IPS-NIHi7 (cell line): ENCODE results near the gene GMEB1.
"Not testable (repeated sequence)": the region's sequence is repeated elsewhere in the genome, so short reads cannot be mapped to it uniquely, and the experiment has no call there.

Experiments
- DNase-seq: peaks from one replicate; pipeline ENCODE4 v3.0.0; 2012; ENCODE audit warnings: mixed read lengths; ENCODE audit errors: extremely low spot score

GMEB1 gene

DNA sequence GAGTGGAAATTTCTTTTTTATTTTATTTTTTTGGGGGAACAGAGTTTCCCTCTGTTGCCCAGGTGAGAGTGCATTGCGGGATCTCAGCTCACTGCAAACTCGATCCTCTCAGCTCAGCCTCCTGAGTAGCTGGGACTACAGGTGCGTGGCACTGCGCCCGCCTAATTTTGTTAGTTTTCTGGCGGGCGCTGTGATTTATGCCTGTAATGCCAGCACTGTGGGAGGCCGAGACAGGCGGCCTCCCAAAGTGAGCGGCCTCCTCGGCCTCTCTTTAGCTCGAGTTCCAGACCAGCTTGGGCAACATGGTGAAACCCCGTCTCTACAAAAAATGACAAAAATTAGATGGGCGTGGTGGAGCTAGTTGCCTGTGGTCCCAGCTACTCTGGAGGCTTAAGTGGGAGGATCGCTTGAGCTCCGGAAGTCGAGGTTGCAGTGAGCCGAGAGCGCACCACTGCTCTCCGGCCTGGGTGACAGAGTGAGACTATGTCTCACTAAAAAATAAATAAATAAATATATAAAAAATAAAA is 2.7 kb downstream of the GMEB1 start:
- DNase-seq, result no peak

DNA sequence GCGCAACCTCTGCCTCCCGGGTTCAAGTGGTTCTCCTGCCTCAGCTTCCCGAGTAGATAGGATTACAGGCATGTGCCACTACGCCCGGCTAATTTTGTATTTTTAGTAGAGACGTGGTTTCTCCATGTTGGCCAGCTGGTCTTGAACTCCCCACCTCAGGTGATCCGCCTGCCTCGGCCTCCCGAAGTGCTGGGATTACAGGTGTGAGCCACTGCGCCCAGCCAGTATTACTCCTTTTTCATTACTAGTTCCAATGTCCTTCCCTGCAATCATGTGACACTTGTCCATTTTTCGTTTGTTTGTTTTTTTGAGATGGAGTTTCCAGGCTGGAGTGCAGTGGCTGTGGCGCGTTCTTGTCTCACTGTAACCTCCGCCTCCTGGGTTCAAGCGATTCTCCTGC is 4.4 kb downstream of the GMEB1 start:
- not testable (repeated sequence) for DNase-seq

DNA sequence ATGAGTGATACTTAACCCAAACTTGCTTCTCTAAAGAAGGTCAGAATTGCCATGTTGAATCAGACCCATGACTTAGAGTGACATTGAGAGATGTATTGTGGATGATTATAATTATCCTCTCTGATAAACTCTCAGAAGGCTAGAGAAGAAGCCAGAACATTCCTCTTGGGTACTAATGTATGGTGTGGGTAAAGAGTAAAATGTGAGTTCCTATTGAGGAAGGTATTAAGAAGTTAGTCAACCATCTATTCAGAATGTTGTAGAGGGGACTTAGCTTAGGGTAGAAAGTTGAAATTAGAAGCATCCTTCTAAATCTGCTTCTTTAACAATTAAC is 7.3 kb downstream of the GMEB1 start:
- DNase-seq, result no peak

DNA sequence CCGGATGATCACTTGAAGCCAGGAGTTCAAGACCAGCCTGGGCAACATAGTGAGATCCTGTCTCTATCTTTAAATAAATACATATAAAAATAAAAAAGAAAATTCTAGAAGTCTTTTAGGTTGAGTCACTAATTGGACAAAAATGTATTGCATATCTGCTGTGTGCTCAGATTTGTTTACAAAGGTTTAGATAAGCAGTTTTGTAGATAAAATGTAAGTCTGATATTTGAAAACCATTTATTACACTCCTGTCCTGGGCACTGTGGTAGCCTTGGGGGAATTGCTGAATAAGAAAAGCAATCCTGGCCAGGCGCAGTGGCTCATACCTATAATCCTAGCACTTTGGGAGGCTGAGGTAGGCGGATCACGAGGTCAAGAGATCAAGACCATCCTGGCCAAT is 11.6 kb downstream of the GMEB1 start:
- no peak for DNase-seq

DNA sequence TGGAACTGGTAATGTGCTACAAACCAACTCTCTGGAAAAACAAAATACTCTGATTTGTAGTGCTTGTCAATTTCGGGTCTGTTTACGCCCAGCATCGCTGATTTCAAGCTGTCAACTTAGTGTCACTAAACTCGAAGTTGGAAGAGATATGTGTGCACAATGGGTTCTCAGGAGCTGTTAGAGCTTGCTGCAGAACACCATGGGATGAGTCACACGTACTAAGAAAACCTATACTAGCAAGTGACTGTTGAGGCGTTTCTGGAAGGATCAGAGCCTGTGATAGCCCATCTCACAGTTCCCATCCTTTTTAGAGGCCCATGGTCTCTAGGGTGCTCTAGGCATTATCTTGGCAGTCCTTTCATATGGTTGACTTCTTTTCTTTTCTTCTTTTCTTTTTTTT is 14.3 kb downstream of the GMEB1 start:
- DNase-seq, result no peak

DNA sequence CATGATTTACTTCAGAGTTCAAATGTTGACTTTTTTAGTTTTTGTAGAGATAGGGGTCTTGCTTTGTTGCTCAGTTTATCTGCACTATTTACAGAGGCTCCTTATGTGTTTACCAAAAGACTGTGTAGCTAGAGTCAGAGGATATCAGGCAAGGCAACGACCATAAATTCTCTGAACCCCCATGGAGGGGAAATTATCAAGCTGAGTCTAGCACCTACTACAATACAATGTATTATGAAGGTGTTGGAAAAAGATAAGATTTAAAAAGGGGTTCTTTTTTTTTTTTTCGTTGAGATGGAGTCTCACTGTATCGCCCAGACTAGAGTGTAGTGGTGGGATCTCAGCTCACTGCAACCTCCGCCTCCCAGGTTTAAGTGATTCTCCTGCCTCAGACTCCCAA is 16.4 kb downstream of the GMEB1 start:
- no peak for DNase-seq

DNA sequence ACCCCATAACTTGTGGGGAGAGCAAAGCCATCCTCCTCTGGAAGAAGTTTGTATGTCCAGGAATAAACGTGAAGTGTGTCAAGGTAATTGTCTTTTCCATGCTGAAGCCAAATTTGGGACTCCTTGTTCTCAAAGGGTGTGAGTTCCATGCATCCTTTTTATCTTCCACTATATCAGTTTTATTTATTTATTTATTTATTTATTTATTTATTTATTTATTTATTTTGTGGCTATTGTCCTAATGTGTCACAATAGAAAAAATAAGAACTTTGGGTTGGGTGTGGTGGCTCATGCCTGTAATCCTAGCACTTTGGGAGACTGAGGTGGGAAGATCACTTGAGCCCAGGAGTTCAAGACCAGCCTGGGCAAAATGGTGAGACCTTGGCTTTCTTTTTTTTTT is 23.0 kb downstream of the GMEB1 start:
- not testable (repeated sequence) for DNase-seq

DNA sequence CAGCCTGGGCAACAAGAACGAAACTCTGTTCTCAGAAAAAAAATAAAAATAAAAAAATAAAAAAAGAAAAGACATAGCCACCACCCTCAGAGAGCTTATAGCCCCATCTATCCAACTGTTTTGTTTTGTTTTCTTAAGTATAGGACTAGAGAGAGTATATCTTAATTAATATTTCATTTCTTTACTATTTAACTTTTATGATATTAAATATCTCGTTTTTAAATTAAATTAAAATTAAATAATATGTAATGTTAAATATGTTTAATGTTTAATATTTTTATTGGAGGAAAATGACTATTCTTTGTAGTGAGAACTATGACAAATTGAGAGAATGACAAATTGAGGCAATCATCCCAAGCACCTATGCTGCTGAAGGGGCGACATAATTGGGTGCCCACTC is 35.0 kb downstream of the GMEB1 start:
- DNase-seq, result no peak

DNA sequence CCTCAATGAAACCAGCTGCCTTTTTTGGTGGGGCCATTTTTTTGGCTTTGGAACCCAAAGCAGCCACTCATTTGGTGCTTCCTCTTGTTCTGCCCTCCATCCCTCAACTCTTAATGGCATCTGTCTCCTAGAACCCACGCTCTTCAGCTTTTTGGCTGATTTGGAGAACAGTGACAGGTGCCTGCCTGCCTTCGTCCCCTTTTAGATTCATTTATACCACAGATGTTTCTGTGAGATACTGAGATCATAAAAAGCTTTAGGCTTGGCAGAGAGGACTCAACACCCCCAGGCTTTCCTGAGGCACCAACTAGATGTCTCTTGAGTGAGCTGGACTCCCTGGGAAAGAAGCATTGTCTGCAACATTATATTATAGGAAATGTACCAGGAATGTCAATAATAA is 47.8 kb downstream of the GMEB1 start:
- DNase-seq, result no peak

DNA sequence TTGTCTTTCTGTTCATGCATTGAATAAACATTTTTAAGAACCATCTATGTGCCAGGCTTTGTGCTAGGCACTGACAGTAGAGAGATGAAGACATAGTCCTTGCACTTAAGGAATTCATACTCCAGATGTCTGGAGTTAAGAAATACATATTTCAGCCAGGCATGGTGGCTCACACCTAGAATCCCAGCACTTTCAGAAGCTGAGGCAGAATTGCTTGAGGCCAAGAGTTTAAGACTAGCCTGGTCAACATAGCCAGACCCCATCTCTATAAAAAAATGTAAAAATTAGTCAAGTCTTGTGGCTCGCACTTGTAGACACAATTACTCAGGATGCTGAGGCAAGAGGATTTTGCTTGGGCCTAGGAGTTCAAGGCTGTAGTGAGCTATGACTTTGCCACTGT is 49.6 kb downstream of the GMEB1 start:
- no peak for DNase-seq

DNA sequence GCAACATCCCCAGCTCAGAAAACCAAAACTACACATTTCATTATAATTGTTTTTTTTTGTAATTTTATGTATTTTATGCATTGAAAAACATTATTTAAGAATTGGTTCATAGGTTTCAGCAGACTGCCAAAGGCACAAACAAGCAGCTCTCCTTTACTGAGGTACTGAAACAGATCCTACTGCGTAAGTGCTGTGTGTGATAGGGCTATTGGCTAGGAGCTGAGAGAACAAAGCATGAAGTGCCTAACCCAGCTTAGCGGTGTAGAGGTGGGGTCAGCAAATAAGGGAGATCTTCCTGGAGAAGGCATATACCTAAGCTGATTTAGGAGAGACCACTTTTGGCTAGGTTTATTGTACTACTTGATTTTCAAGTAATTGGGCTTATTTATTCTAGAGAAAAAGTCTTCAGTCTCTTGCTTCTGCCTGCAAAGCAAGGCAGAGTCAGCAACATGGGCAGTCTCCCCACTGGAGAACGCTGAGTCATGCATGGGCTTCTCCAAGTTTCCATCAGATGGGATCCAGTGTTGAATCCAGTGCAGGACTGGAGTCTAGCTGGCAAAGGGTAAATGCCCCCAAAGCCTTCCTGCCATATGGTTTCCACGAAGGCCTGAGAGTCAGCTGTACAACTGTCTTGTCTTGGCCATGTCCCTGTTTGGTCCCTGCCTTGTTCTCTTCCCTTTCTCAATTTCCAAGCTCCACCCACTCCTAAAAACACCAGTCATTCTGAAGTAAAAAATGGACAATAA is 50.2 kb downstream of the GMEB1 start:
- DNase-seq, result peak; percentile 43

DNA sequence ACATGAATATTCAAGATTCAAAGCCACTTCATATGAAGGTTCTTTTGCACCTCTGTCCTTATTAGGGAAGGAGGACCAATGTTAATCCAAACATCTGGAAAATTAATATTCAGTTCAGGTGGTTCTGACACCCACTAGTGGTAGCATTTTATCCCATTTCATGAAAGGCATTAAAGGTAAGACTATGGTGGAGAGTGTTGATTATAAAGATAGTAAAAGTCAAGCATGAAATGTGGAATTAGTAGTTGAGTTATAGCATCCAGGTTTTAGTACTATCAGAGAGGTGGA is 50.7 kb downstream of the GMEB1 start:
- DNase-seq, result no peak

DNA sequence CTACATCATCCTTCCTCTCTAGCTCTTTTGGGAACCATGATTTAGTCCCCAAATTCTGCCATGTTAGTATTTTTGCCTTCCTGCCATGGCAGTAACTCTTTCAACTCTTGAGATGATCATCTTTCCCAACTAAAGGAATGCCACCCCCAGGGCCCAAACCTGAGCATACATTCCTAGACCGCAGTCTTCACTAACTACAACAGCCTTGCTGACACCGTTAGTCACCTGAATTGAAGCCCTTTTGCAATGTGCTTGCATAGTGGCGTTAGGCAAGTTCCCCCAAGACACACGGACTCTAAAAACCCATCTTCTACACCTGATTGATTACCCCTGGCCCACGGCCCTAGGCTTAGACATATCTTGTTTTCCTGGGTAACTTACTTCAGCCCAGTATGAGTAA is 51.8 kb downstream of the GMEB1 start:
- no peak for DNase-seq

DNA sequence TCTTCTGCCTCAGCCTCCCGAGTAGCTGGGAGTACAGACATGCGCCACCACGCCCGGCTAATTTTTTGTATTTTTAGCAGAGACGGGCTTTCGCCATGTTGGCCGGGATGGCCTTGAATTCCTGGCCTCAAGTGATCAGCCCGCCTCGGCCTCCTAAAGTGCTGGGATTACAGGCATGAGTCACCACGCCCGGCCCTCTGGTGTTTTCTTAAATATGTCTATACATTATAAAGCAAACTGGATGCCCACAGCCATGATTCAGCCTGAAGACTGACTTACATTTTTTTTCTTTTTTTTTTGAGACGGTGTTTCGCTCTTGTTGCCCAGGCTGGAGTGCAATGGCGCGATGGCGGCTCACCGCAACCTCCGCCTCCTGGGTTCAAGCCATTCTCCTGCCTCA is 53.3 kb downstream of the GMEB1 start:
- DNase-seq, result not testable (repeated sequence)

DNA sequence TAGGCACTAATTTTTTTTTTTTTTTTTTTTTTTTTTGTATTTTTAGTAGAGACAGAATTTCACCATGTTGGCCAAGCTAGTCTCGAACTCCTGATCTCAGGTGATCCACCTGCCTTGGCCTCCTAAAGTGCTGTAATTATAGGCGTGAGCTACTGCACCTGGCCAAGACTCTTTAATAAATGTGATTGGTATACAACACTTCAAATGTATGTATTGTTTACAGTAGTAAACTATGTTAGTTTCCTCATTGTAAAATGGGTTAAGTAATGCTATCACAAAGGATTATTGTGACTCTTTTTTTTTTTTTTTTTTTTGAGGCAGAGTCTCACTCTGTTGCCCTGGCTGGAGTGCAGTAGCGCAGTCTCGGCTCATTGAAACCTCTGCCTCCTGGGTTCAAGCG is 56.8 kb downstream of the GMEB1 start:
- not testable (repeated sequence) for DNase-seq

DNA sequence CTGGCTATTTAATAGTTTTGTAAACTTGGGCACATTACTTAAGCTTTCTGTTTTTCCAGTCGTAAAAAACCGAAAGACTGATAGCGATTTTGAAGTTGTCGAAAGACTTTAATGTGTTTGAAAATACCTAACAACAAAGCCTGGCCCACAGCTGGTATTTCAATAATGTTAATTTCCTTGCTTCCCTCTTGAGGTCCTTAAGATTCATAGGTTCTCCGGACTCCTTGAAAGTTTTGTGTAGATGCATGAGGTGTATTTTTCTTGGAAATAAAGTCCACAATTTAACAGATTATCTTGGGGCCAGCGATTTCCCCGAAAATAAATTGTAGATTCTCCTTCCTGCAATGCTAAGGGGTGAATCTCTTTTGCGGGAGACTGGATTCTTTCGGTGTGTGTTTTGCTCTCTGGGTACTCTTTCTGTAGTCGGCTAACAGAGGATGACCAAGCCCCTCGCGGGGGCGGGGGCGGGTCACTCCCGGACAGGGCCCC is 67.4 kb downstream of the GMEB1 start:
- DNase-seq, result no peak

DNA sequence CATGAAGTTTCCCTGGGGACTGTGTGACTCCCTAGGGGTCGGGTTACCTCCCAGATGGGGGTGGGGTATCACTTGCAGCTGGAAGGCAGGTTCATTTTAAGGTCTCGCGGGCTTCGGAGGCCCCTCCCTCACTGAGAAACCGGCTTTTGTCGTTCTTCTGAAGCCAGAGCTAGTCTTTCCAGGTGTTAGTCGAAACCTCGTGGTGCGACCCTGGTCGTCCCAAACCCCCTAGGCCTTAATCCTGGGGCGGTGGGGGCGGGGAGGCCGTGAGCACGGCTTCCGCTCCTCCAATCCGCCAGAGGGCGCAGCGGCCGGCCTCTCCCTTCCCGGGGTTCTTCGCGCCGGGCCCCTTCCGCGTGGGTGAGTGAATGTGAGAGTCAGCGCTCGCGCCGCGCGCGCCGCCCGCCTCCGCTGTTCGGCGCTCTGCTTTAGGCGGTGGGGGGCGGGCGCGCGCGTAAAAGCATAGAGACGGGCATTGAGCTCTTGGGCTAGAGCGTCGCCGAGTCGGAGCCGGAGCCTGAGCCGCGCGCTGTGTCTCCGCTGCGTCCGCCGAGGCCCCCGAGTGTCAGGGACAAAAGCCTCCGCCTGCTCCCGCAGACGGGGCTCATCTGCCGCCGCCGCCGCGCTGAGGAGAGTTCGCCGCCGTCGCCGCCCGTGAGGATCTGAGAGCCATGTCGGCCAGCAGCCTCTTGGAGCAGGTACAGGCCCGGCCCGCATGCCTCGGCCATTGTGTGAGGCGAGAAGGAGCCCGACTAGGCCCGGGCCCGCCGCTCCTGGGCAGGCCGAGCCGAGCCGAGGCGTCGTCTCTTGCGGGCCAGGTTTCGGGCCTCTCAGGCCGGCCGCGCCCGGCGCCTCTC is 68.1 kb downstream of the GMEB1 start, which contains the start of gene YTHDF2:
YTHDF2 (plus strand) TSS at position 491 of the 857 bp plus-strand sequence; CDS start at position 672, 181 bp downstream.
- peak; percentile 93 for DNase-seq

DNA sequence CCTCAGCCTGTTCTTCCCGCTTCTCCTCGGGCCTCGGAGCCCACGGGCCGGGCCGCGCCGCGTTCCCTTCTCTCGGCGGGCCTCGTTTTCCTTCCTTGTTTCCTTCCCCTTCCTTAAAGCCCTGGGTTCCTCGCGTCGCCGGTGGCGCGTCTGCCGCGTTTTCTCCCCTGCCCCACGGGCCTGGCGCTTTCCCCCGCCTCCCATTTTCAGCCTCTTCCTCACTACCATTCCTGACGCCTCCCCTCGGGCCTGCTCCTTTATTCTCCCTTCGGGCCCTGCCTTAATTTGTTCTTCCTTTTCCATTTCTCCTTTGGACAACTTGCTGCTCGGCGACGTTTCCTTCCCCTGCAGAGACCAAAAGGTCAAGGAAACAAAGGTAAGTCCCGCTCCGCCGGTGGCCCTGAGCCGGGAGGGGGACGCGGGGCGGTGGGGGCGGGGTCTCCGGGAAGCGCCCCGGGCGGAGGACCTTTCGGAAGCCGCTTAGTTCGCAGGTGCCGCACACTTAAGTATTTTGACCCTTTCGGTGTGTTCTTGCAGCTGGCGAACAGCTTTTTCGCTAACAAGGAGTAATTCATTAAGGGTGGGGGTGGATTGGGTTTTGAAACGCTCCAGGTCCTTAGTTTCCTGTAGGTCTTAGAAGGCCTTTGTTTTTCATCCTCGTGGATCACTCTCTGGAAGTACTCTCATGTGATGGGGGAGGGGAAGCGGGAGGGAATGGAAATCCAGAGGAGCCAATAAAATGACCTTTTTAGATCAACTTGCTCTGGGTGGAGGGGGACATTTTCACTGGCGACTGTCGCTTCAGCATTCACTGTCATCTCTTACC is 68.9 kb downstream of the GMEB1 start:
- peak; percentile 75 for DNase-seq

DNA sequence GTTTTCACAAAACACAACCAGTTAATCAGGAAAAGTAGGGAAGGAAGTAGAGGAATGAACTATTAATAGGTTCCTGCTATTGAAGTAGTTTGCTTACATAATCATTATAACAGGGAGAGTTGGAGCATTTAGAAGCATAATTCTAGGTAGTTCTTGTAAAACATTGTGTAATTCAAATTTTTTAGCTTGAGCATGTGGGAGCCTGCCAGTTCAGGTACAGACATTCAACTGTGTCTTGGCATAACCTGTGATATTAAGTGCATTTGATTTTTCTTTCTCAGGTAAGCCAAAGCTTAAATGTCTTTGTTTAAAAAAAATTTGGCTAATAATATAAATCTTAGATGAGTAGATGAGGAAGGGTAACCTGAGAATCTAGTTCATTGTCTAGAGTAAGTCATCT is 71.5 kb downstream of the GMEB1 start:
- DNase-seq, result no peak

DNA sequence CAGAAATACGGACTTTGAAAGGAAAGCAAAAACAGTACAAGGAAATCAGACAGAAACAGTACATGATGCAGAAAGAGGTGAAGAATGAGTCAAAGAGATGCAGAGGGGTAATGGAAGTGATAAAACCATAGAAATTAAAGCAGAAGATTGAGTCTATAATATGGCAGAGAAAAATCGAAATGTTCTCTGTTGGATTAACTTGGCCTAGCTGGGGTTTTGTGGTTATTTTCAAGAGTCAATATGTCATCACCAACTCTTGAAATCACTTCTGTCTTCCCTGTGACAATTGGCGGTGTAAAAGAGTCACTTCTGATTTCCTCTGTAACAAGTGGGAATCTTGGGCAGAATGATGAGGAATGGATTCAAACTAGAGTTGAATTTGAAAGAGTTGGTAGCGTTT is 75.6 kb downstream of the GMEB1 start:
- no peak for DNase-seq

DNA sequence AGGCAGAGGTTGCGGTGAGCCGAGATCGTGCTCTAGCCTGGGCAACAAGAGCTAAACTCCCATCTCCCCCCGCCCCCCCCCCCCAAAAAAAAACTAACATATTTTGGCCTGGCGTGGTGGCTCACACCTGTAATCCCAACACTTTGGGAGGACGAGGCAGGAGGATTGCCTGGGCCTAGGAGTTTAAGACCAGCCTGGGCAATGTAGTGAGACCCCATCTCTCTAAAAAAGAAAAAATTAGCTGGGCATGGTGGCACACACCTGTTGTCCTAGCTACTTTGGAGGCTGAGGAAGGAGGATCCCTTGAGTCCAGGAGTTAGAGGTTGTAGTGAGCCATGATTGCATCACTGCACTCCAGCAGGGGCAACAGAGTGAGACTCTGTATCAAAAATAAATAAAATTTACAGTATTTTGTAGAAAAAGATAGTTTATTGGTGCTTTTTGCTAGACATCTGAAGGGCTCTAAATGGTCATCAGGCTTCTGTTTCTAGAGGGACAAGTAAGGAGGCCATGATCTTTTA is 77.1 kb downstream of the GMEB1 start:
- DNase-seq, result no peak

DNA sequence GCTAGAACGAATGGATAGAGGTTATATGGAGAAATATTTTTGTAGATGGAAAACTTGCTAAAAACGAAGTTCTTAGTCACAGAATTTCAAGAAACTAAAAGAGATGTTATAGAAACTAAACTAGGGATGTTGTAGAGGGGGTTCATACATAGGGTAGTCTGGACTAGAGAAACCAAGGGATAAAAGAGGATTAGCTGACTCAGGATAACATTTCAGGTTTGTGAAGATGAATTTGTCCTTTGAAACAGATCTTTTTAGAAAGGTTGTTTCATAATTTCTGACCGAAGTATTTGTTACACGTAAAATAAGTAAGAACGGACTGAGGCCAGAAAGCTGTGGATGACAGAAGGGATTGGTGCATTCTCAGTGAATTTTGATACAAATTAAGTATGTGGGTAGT is 81.7 kb downstream of the GMEB1 start:
- no peak for DNase-seq
